DND-41 (cell line): ENCODE measurements around the gene DOCK3.
A peak's percentile ranks its signal among the peaks of the same experiment; 100 is the strongest.

Experiments
- ATAC-seq: fragments of 200-7000 bp; cut with Tn5 transposase; 3 replicates; pipeline ENCODE4 v1.9.1; 2021; ENCODE audit warnings: low read depth; ENCODE audit not compliant: insufficient read depth
- DNase-seq: peaks from one replicate; pipeline ENCODE4 v3.0.0-alpha.2; 2020
- H2AFZ ChIP-seq: 2 replicates; pipeline ENCODE4 v1.6.0; 2012; ENCODE audit warnings: low read depth, low read length
- H3K27ac ChIP-seq: 2 replicates; pipeline ENCODE4 v1.5.1; 2012; ENCODE audit warnings: low read length, inconsistent platforms
- H3K27me3 ChIP-seq: fragments of 200-600 bp; sonication (generic); 2 replicates; pipeline ENCODE4 v1.6.0; 2012; ENCODE audit warnings: low read length, mild to moderate bottlenecking, inconsistent platforms; ENCODE audit not compliant: insufficient read depth, poor library complexity
- H3K36me3 ChIP-seq: 2 replicates; pipeline ENCODE4 v1.5.1; 2012; ENCODE audit warnings: low read length, inconsistent platforms; ENCODE audit not compliant: insufficient read depth
- H3K4me1 ChIP-seq: 2 replicates; pipeline ENCODE4 v1.5.1; 2012; ENCODE audit warnings: mild to moderate bottlenecking, low read length; ENCODE audit not compliant: insufficient read depth
- H3K4me2 ChIP-seq: 2 replicates; pipeline ENCODE4 v1.6.0; 2012; ENCODE audit warnings: mild to moderate bottlenecking, moderate library complexity, low read length, inconsistent platforms; ENCODE audit not compliant: insufficient read depth
- H3K4me3 ChIP-seq, 2 experiments: fragments of 200-600 bp in 1 of 2; shearing (Covaris generic) in 1 of 2; 2 replicates each; pipeline ENCODE4 v1.5.1; 2012 to 2016; ENCODE audit warnings: inconsistent platforms in 2 of 2, low read length in 2 of 2, mild to moderate bottlenecking in 2 of 2, low read depth in 1 of 2, moderate library complexity in 1 of 2
- H3K79me2 ChIP-seq: 2 replicates; pipeline ENCODE4 v1.6.0; 2012; ENCODE audit warnings: low read length, inconsistent platforms; ENCODE audit not compliant: insufficient read depth
- H3K9ac ChIP-seq: 2 replicates; pipeline ENCODE4 v1.6.0; 2012; ENCODE audit warnings: low read depth, mild to moderate bottlenecking, inconsistent platforms, low read length, moderate library complexity
- H3K9me3 ChIP-seq: 2 replicates; pipeline ENCODE4 v1.5.1; 2012; ENCODE audit warnings: low read length, moderate library complexity, mild to moderate bottlenecking, inconsistent platforms; ENCODE audit not compliant: insufficient read depth, severe bottlenecking
- H4K20me1 ChIP-seq: 2 replicates; pipeline ENCODE4 v1.6.0; 2012; ENCODE audit warnings: low read length; ENCODE audit not compliant: insufficient read depth
- CTCF ChIP-seq: IDR thresholded peaks from 2 replicates; pipeline ENCODE4 v1.5.1; 2012; ENCODE audit warnings: borderline replicate concordance, low read length, moderate library complexity, mild to moderate bottlenecking; ENCODE audit not compliant: poor library complexity, severe bottlenecking; ENCODE audit errors: extremely low read depth
- EZH2 ChIP-seq: IDR thresholded peaks from 3 replicates; pipeline ENCODE4 v1.6.1; 2012; ENCODE audit warnings: borderline replicate concordance, low read depth, mild to moderate bottlenecking, moderate library complexity, low read length, inconsistent platforms; ENCODE audit not compliant: severe bottlenecking

Gene DOCK3

GRCh38 chr3:51391075-51391565 is 716.4 kb downstream of the DOCK3 start, which contains the start of gene RBM15B:
Gene RBM15B (plus strand): TSS chr3:51391285. CDS start chr3:51391400, 115 bp downstream.
- no peaks in the 10 kb centered on the region for H3K9me3 ChIP-seq
- H2AFZ ChIP-seq: peak within 1 kb of the TSS; percentile 91
- peaks cover 82% of the 10 kb centered on the region for H3K4me1 ChIP-seq
- H3K79me2 ChIP-seq: peaks cover 92% of the 10 kb centered on the region
- peak within 1 kb of the TSS; percentile 80 for H3K9ac ChIP-seq
- peak; percentile 92 for ATAC-seq
- H3K27me3 ChIP-seq: no peaks in the 10 kb centered on the region
- peak; percentile 90 for TF ChIP-seq CTCF
- TF ChIP-seq EZH2: no peak
- H3K36me3 ChIP-seq: peaks cover 88% of the 10 kb centered on the region
- peaks cover 75% of the 10 kb centered on the region for H4K20me1 ChIP-seq
- H3K4me2 ChIP-seq: peak within 1 kb of the TSS; percentile 90
- peak within 1 kb of the TSS; percentile 80 for H3K27ac ChIP-seq
- peak; percentile 97 for DNase-seq
- H3K4me3 ChIP-seq: peak within 1 kb of the TSS; percentile 46 to 93; a peak in 3 of 4 replicates

- DNase-seq: peak; percentile 46
- Histone ChIP-seq H2AFZ (peak overlapping the region; percentile 69), H3K36me3 (peaks cover 88% of the 10 kb centered on the region), H3K27ac (peak overlapping the region; percentile 72), H3K4me1 (peaks cover 79% of the 10 kb centered on the region), H3K4me3 (peak overlapping the region; percentile 46 to 93; a peak in 3 of 4 replicates), H3K4me2 (peak overlapping the region; percentile 90), H4K20me1 (peaks cover 75% of the 10 kb centered on the region), H3K9ac (peak overlapping the region; percentile 80), H3K79me2 (peaks cover 92% of the 10 kb centered on the region), H3K27me3 (no peaks in the 10 kb centered on the region), H3K9me3 (no peaks in the 10 kb centered on the region)
- 0 out of 3 replicates have a peak, but pooled peaks have one; percentile 8 for ATAC-seq
- TF ChIP-seq EZH2 (no peak), CTCF (no peak)
Measured at GRCh38 chr3:51391566-51392354, 717.0 kb downstream of the DOCK3 start.

- peaks cover 90% of the 10 kb centered on the region for H3K36me3 ChIP-seq
- peak overlapping the region; percentile 90 for H3K4me2 ChIP-seq
- H3K4me3 ChIP-seq: peak overlapping the region; percentile 38 to 93; a peak in 3 of 4 replicates
- ATAC-seq (no peak), DNase-seq (no peak)
- peaks cover 72% of the 10 kb centered on the region for H3K4me1 ChIP-seq
- TF ChIP-seq CTCF (no peak), EZH2 (no peak)
- peaks cover 89% of the 10 kb centered on the region for H3K79me2 ChIP-seq
- H4K20me1 ChIP-seq: peaks cover 78% of the 10 kb centered on the region
- no peaks in the 10 kb centered on the region for H3K9me3 ChIP-seq
- H3K9ac ChIP-seq: peak overlapping the region; percentile 80
- H3K27ac ChIP-seq: peak overlapping the region; percentile 72
- H3K27me3 ChIP-seq: no peaks in the 10 kb centered on the region
- no peak overlapping the region for H2AFZ ChIP-seq
Measured at GRCh38 chr3:51392355-51393133, 717.8 kb downstream of the DOCK3 start.
